Mucosa of descending colon (tissue), 3 donors: ENCODE data around the gene MRC1. TPM values are rescaled to one million over a fixed set of nuclear protein-coding genes. Genes with fewer than 3 reads are reported as not detected.

Experiments
- ATAC-seq: fragments of 200-7000 bp; cut with Tn5 transposase; one replicate; pipeline ENCODE4 v1.9.1; 2020; ENCODE audit warnings: mild to moderate bottlenecking, moderate library complexity
- DNase-seq, 3 donors: peaks; one replicate each; pipeline ENCODE4 v3.0.0-alpha.2; 2020
- H3K36me3 ChIP-seq: fragments of 200-600 bp; one replicate; pipeline ENCODE4 v1.8.0; 2021; ENCODE audit warnings: low read depth, mild to moderate bottlenecking
- H3K4me1 ChIP-seq: fragments of 200-600 bp; one replicate; pipeline ENCODE4 v1.8.0; 2021; ENCODE audit warnings: low read depth, mild to moderate bottlenecking
- H3K4me3 ChIP-seq: fragments of 200-600 bp; one replicate; pipeline ENCODE4 v1.8.0; 2021; ENCODE audit warnings: mild to moderate bottlenecking
- H3K9me3 ChIP-seq: fragments of 200-600 bp; one replicate; pipeline ENCODE4 v1.8.0; 2021; ENCODE audit warnings: mild to moderate bottlenecking
- intact Hi-C, 2 donors: fragments of 100-400 bp; cut with DNase I in 1 of 2; cut with micrococcal nuclease in 1 of 2; formaldehyde crosslinking; loops; one replicate each; pipeline versions ENCODE4 v1.11.0 to v1.11.1; 2022; cut with DNase I, micrococcal nuclease
- long read RNA-seq, 2 donors: library from polyadenylated mRNA; unstranded; transcript quantifications; one replicate each; pipeline ENCODE4 v2.0.0, GENCODE V29; 2019 to 2021
- total RNA-seq, 3 donors: library from RNA; stranded (reverse); fragmentation: NEBNext Ultra II Directional in 2 of 3; extraction: Animal tissue kit (Norgen Biotek cat#: 25700) in 2 of 3; gene quantifications; one replicate each; pipeline versions ENCODE4 v1.2.1 to v1.2.4, GENCODE V29; 2021 to 2023
- TF ChIP-seq, protein P1 (sequence below): fragments of 200-600 bp; IDR thresholded peaks from one replicate; pipeline ENCODE4 v1.8.0; 2022; ENCODE audit warnings: antibody characterized with exemption, mild to moderate bottlenecking
- donor health status: DM: no; HTN: no; CAD: no; lungs with moderate emphysema.
- donor health status: DM: no; HTN: no; CAD: no.
- donor health status: DM: no; HTN: yes; CAD: no.

MRC1 gene
- total RNA-seq = 10 to 100 TPM in 2 of 3 donors, 1 to 10 TPM in 1; 6.9 to 48.4 (median 43.0) TPM
- long read RNA-seq, donor 1, full-length matches to known transcripts = 8 of 13 reads
- long read RNA-seq, donor 1, partial matches to known transcripts = 5 of 13 reads
- long read RNA-seq, donor 1, other reads (novel, unspliced or antisense) = 0 of 13 reads
- long read RNA-seq, donor 2, partial matches to known transcripts = 8 of 8 reads
- long read RNA-seq, donor 2, other reads (novel, unspliced or antisense) = 0 of 8 reads

DNA sequence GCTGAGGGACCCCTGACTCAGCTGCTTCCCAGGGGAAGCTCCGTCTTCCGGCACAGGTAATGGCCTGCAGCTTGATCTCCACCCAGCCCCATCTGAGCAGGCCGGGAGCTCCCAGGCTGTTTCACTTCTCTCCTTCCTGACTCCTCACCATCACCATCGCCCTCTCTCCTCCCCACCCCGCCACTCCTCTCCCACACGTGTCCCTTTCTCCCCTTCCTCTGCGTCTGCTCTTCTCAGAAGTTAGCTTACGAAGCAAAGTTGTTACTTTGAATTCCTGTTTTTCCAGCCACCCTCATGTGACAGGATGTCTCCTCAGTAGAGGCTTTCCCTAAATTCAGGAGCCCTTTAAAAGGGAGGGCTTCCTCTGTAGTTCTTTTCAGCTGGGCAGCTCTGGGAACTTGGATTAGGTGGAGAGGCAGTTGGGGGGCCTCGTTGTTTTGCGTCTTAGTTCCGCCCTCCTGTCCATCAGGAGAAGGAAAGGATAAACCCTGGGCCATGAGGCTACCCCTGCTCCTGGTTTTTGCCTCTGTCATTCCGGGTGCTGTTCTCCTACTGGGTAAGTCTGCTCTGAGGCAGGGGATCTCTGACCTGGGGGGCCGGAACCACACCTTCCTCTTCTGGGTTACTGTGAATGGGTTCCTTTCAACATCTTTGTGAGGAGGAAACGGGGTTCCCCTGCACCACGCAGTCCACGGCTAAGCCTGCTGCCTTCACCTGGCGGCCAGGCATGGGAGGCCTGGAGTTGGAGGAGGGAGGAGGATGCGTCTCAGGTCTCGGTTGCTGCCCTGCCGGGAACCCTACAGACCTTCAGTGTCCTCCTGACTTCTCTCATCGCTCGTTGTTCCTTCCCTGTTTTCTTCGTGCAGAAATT lies at the start of gene MRC1:
MRC1 (plus strand) TSS at position 378 of the 871 bp plus-strand sequence; CDS start at position 496, 118 bp downstream.
- no peaks in the 10 kb centered on the region for H3K4me1 ChIP-seq
- H3K4me3 ChIP-seq = no peak within 1 kb of the TSS
- ATAC-seq (peak; percentile 49), DNase-seq (peak in 1 of 3 donors; percentile 46)
- TF ChIP-seq, protein P1, sequence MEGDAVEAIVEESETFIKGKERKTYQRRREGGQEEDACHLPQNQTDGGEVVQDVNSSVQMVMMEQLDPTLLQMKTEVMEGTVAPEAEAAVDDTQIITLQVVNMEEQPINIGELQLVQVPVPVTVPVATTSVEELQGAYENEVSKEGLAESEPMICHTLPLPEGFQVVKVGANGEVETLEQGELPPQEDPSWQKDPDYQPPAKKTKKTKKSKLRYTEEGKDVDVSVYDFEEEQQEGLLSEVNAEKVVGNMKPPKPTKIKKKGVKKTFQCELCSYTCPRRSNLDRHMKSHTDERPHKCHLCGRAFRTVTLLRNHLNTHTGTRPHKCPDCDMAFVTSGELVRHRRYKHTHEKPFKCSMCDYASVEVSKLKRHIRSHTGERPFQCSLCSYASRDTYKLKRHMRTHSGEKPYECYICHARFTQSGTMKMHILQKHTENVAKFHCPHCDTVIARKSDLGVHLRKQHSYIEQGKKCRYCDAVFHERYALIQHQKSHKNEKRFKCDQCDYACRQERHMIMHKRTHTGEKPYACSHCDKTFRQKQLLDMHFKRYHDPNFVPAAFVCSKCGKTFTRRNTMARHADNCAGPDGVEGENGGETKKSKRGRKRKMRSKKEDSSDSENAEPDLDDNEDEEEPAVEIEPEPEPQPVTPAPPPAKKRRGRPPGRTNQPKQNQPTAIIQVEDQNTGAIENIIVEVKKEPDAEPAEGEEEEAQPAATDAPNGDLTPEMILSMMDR = no peak
- H3K9me3 ChIP-seq = no peaks in the 10 kb centered on the region
- H3K36me3 ChIP-seq = no peaks in the 10 kb centered on the region
- intact Hi-C loops = no loop called here

DNA sequence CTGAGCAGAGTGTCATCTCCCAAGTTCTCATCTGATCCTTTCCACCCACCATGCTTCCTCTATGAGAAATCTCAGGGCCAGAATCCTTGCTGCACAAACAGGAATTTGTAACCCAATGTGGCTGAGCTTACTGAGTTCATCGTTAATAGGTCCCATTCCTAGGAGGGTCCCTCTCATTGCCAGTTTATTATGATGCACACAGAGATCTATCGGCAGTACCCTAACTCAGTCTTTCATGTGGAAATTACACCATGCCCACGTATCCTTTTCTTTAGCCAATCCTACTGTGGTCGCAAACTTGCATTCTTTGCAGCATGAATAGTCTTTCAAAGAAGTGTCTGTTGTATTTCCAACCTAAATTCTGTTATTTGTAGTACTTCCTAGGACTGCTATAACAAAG lies 45.0 kb upstream of the MRC1 start:
- DNase-seq (no peak), ATAC-seq (no peak)
- Histone ChIP-seq H3K4me1 (peaks cover 18% of the 10 kb centered on the region), H3K36me3 (no peaks in the 10 kb centered on the region), H3K9me3 (no peaks in the 10 kb centered on the region), H3K4me3 (no peak overlapping the region)
- TF ChIP-seq, protein P1 = no peak
- intact Hi-C loops = no loop called here

DNA sequence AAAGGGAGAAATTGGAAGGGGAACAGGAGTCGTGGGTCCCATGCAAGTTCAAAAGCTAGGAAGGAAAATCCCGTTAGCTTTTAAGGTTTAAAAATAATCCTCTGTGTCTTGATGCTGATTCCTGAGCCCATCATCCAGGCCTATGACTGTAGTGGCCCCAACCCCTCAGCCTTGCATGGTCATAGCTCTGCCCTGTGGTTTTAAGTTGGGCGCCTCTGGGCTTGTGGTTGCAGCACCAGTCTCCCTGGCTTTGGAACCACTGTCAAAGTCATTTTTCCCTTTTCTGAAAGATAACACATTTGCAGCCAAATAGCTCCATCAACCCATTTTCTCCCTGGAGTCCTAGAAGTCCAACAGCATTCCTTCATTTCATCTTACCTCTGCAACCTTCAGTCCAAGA lies 43.5 kb upstream of the MRC1 start:
- no peaks in the 10 kb centered on the region for H3K9me3 ChIP-seq

DNA sequence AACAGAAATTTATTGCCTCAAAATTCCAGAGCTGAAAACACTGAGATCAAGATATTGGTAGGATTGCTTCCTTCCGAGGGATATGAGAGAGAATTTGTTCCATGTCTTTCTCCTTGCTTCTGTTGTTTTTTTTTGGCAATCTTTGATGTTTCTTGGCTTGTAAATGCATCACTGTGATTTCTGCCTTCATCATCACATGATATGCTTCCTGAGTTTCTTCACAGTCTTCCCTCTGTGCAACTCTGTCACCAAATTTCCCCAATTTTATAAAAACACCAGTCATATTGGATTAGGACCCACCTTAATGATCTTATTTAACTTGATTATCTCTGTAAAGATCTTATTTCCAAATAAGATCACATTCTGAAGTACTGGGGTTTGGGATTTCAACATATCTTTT lies 42.4 kb upstream of the MRC1 start:
- Histone ChIP-seq H3K9me3 (no peaks in the 10 kb centered on the region), H3K4me3 (no peak overlapping the region), H3K36me3 (no peaks in the 10 kb centered on the region), H3K4me1 (peaks cover 3% of the 10 kb centered on the region)
- no peak for DNase-seq
- TF ChIP-seq, protein P1 = no peak
- no peak for ATAC-seq
- intact Hi-C loops = no loop called here

More for the DNA sequence above, 43.5 kb upstream of the MRC1 start:
- TF ChIP-seq, protein P1 = no peak
- H3K36me3 ChIP-seq = no peaks in the 10 kb centered on the region
- intact Hi-C loops = no loop called here
- DNase-seq = no peak
- H3K4me1 ChIP-seq = peaks cover 14% of the 10 kb centered on the region
- H3K4me3 ChIP-seq = no peak overlapping the region
- ATAC-seq = no peak

DNA sequence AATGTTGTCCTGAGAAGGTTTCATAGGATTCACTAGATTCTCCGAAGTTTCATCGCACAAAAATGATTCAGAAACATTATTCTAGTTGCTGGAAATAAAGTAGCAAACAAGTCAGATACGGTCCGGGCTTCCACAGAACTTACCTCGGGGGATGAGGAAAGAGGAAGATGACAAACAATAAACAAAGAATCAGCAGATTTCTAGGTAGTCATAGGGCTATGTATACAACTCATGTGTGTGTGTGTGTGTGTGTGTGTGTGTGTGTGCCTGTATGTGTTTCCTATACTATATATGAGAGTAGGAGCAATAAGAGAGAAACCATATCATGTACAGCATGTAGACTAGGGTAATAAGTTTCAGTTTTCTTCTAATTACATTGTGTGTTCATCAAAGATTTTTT lies 40.7 kb upstream of the MRC1 start:
- DNase-seq (no peak), ATAC-seq (peak; percentile 28)
- H3K4me3 ChIP-seq = no peak overlapping the region

More for the DNA sequence above, 40.7 kb upstream of the MRC1 start:
- TF ChIP-seq, protein P1 = no peak
- intact Hi-C loops = no loop called here
- no peaks in the 10 kb centered on the region for H3K9me3 ChIP-seq
- no peaks in the 10 kb centered on the region for H3K4me1 ChIP-seq
- no peaks in the 10 kb centered on the region for H3K36me3 ChIP-seq
